Measurements from ENCODE around the gene DNAH1. TPM values are rescaled to one million over a fixed set of nuclear protein-coding genes. Genes with fewer than 3 reads are reported as not detected.

Gene DNAH1
- total and polyA plus RNA-seq, 3 donors from 2014 or later, result 40.0 to 50.4 (median 49.1) TPM

DNA sequence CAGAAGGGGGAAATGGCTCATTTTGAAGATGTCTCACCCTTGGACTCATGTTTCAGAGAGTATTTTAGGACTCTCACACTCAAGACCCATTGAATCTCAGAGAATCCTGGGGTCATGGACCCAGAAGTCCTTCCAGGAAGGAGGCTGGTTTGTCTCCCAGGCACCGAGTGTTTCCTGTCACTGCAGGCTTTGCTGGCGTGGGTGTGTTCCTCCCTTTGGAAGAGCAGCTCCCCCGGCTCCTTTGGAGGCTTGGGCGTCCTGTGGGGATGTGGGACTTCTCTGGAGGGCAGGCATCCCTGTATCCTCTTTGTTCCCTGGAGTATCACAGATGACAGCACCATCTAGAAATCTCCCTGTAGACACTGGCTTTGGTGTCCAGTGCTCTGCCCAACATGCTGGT, 40.0 kb downstream of the DNAH1 start:
- no peak for DNase-seq

DNA sequence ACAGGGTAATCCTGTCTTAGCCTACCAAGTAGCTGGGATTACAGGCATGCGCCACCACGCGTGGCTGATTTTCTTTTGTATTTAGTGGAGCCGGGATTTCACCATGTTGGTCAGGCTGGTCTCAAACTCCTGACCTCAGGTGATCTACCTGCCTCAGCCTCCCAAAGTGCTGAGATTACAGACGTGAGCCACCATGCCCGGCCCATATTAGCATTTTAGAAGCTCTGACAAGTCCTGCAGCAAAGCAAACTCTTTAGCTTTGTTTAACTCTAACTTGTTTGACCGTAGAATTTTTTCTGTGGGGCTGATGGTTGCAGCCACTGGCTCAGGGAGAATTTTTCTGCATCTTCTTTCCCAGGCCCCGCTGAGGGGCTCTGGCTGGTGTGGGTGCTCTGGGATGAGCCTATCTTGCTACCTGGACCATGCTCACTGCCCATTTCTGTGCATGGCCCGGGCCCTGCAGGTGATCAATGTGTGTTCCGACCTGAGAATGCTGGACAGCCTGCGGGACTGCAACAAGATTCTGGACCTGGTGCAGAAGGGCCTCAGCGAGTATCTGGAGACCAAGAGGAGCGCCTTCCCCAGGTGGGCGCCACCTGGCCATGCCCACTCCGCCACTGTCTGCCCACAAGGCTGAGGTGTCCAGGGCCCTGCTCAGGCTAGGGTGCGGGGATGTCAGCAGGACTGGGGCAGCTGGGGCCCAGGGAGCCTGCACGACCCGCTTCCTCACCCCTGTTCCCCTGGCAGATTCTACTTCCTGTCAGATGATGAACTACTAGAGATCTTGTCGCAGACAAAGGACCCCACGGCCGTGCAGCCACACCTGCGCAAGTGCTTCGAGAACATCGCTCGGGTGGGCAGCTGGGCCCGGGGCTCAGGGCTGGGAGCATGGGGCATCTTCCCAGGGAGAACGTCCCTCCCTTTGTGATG, 41.3 kb downstream of the DNAH1 start:
- H3K27ac ChIP-seq, result no peak overlapping the region
- no peak overlapping the region for H3K4me3 ChIP-seq
- no peaks in the 10 kb centered on the region for H3K27me3 ChIP-seq
- DNase-seq, result no peak
- H3K9me3 ChIP-seq, result no peaks in the 10 kb centered on the region
- no peaks in the 10 kb centered on the region for H3K36me3 ChIP-seq (ENCODE audit: low read depth, missing control alignments)
- intact Hi-C loops (cut with DNase I; ENCODE audit: low total_unique reads), result no loop called here
- WGBS, 2 donors, result 94 to 95% methylated on average over 20 to 27 of the region's 27 CpGs
- TF ChIP-seq, protein P1, sequence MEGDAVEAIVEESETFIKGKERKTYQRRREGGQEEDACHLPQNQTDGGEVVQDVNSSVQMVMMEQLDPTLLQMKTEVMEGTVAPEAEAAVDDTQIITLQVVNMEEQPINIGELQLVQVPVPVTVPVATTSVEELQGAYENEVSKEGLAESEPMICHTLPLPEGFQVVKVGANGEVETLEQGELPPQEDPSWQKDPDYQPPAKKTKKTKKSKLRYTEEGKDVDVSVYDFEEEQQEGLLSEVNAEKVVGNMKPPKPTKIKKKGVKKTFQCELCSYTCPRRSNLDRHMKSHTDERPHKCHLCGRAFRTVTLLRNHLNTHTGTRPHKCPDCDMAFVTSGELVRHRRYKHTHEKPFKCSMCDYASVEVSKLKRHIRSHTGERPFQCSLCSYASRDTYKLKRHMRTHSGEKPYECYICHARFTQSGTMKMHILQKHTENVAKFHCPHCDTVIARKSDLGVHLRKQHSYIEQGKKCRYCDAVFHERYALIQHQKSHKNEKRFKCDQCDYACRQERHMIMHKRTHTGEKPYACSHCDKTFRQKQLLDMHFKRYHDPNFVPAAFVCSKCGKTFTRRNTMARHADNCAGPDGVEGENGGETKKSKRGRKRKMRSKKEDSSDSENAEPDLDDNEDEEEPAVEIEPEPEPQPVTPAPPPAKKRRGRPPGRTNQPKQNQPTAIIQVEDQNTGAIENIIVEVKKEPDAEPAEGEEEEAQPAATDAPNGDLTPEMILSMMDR (IDR thresholded peaks at IDR 0.05), result no peak
- no peak for TF ChIP-seq POLR2A (IDR thresholded peaks at IDR 0.05)
- no peaks in the 10 kb centered on the region for H3K4me1 ChIP-seq

More for the DNA sequence above, 40.0 kb downstream of the DNAH1 start:
- Histone ChIP-seq H3K27ac (no peak overlapping the region), H3K27me3 (no peaks in the 10 kb centered on the region), H3K36me3 (ENCODE audit: low read depth, missing control alignments) (no peaks in the 10 kb centered on the region), H3K9me3 (no peaks in the 10 kb centered on the region), H3K4me1 (no peaks in the 10 kb centered on the region), H3K4me3 (no peak overlapping the region)
- TF ChIP-seq POLR2A (IDR thresholded peaks at IDR 0.05), result no peak
- TF ChIP-seq, protein P1 (IDR thresholded peaks at IDR 0.05), result no peak
- intact Hi-C loops (cut with DNase I; ENCODE audit: low total_unique reads), result no loop called here
- 76 to 100% methylated on average over 1 to 4 of the region's 4 CpGs for WGBS, 2 donors

DNA sequence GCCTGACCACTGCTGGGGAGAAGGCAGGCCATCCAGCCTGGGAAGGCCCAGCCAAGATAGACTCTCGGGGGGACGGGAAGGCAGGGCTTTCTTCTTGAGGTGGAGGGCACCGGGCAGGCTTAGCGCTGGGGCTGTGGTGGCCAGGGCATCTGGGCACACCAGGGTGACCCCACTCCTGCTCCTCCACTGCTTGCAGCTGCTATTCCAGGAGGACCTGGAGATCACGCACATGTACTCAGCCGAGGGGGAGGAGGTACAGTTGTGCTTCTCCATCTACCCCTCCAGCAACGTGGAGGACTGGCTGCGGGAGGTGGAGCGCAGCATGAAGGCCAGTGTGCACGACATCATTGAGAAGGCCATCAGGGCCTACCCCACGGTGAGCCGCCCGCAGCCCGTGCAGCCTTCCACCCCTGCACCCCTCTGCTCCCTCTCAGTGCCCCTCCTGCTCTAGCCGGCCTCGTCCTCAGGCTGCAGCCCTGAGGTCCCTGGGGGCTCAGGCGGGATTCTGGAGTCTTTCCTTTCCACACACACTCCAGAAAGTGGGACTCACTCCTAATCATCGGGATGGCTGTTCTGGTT, 42.3 kb downstream of the DNAH1 start:
- Histone ChIP-seq H3K27me3 (no peaks in the 10 kb centered on the region), H3K9me3 (no peaks in the 10 kb centered on the region), H3K4me3 (no peak overlapping the region), H3K36me3 (ENCODE audit: low read depth, missing control alignments) (no peaks in the 10 kb centered on the region), H3K27ac (no peak overlapping the region), H3K4me1 (no peaks in the 10 kb centered on the region)
- WGBS, 2 donors, result 92 to 96% methylated on average over 11 to 15 of the region's 18 CpGs
- no peak for DNase-seq
- TF ChIP-seq, protein P1 (IDR thresholded peaks at IDR 0.05), result no peak
- TF ChIP-seq POLR2A (IDR thresholded peaks at IDR 0.05), result no peak
- intact Hi-C loops (cut with DNase I; ENCODE audit: low total_unique reads), result no loop called here

DNA sequence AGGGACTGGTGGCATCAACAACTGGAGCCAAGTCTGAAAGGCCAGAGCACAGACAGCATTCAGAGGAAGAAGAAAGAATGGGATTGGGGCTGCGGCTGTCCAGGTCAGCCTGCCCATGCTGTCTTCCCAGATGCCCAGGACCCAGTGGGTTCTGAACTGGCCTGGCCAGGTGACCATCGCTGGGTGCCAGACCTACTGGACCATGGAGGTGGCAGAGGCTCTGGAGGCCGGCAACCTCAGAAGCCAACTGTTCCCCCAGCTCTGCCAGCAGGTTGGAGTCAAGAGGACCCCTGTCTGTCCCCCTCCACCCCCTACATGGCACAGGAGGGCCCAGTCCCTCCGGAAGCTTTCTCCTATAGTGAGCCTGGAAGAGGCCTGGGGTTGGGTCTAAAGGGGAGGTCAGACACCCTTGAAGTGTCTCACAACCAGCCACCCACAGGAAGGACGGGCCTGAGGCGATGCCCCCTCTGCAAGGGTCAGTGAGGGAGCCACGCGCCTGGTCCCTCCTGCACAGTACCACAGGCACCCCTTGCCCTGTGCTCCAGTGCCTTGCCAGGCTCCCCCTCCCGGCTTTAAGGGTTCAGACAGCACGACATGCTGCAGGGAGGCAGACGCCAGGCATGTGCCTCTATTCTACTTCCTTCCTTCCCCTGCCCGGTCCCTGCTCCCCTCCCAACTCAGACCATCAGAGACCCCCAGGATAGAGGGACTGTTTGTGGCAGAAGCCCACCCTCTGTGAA, 43.2 kb downstream of the DNAH1 start:
- TF ChIP-seq POLR2A (IDR thresholded peaks at IDR 0.05), result no peak
- TF ChIP-seq, protein P1 (IDR thresholded peaks at IDR 0.05), result no peak
- no peaks in the 10 kb centered on the region for H3K4me1 ChIP-seq
- no peak overlapping the region for H3K4me3 ChIP-seq
- no peak for DNase-seq
- no peaks in the 10 kb centered on the region for H3K27me3 ChIP-seq
- H3K9me3 ChIP-seq, result no peaks in the 10 kb centered on the region
- H3K27ac ChIP-seq, result no peak overlapping the region
- no peaks in the 10 kb centered on the region for H3K36me3 ChIP-seq (ENCODE audit: low read depth, missing control alignments)
- intact Hi-C loops (cut with DNase I; ENCODE audit: low total_unique reads), result no loop called here
- 87 to 94% methylated on average over 6 to 12 of the region's 12 CpGs for WGBS, 2 donors

Measured in testis (tissue), 3 donors.